ENCODE data around the gene ATP2B1.

Gene ATP2B1

GRCh38 chr12:89717759-89718523 lies 9.3 kb upstream of the ATP2B1 start:
- no peak overlapping the region for H3K27ac ChIP-seq (ENCODE audit: low read depth, low read length)
- H3K4me1 ChIP-seq (ENCODE audit: control insufficient read depth in 1 of 2, insufficient read depth in 2 of 2, low read length in 2 of 2), result no peaks in the 10 kb centered on the region
- H3K9ac ChIP-seq (ENCODE audit: low read depth in 1 of 2, low read length in 2 of 2), result no peak overlapping the region
- H3K9me3 ChIP-seq (ENCODE audit: control insufficient read depth in 1 of 2, low read length in 2 of 2), result peaks cover 0 to 10% of the 10 kb centered on the region in 2 donors
- H3K36me3 ChIP-seq (ENCODE audit: control insufficient read depth in 1 of 2, insufficient read depth in 2 of 2, low read length in 2 of 2), result no peaks in the 10 kb centered on the region
- no peaks in the 10 kb centered on the region for H3K27me3 ChIP-seq (ENCODE audit: control insufficient read depth in 1 of 2, insufficient read depth in 2 of 2, low read length in 2 of 2)
- no peak overlapping the region for H3K4me3 ChIP-seq (ENCODE audit: low read depth in 1 of 2, low read length in 2 of 2)

GRCh38 chr12:89712706-89713105 lies 4.1 kb upstream of the ATP2B1 start:
- peaks cover 0 to 10% of the 10 kb centered on the region in 2 donors for H3K9me3 ChIP-seq (ENCODE audit: control insufficient read depth in 1 of 2, low read length in 2 of 2)
- no peaks in the 10 kb centered on the region for H3K36me3 ChIP-seq (ENCODE audit: control insufficient read depth in 1 of 2, insufficient read depth in 2 of 2, low read length in 2 of 2)
- H3K27ac ChIP-seq (ENCODE audit: low read depth, low read length), result no peak overlapping the region
- H3K27me3 ChIP-seq (ENCODE audit: control insufficient read depth in 1 of 2, insufficient read depth in 2 of 2, low read length in 2 of 2), result no peaks in the 10 kb centered on the region
- H3K4me1 ChIP-seq (ENCODE audit: control insufficient read depth in 1 of 2, insufficient read depth in 2 of 2, low read length in 2 of 2), result no peaks in the 10 kb centered on the region
- no peak overlapping the region for H3K4me3 ChIP-seq (ENCODE audit: low read depth in 1 of 2, low read length in 2 of 2)
- no peak overlapping the region for H3K9ac ChIP-seq (ENCODE audit: low read depth in 1 of 2, low read length in 2 of 2)

GRCh38 chr12:89710873-89711750 lies 2.5 kb upstream of the ATP2B1 start:
- no peaks in the 10 kb centered on the region for H3K36me3 ChIP-seq (ENCODE audit: control insufficient read depth in 1 of 2, insufficient read depth in 2 of 2, low read length in 2 of 2)
- H3K4me3 ChIP-seq (ENCODE audit: low read depth in 1 of 2, low read length in 2 of 2), result peak overlapping the region; percentile 86 to 99
- H3K9ac ChIP-seq (ENCODE audit: low read depth in 1 of 2, low read length in 2 of 2), result peak overlapping the region; percentile 95 to 97
- H3K4me1 ChIP-seq (ENCODE audit: control insufficient read depth in 1 of 2, insufficient read depth in 2 of 2, low read length in 2 of 2), result peaks cover 3 to 12% of the 10 kb centered on the region in 2 donors
- H3K27ac ChIP-seq (ENCODE audit: low read depth, low read length), result no peak overlapping the region
- no peaks in the 10 kb centered on the region for H3K27me3 ChIP-seq (ENCODE audit: control insufficient read depth in 1 of 2, insufficient read depth in 2 of 2, low read length in 2 of 2)
- H3K9me3 ChIP-seq (ENCODE audit: control insufficient read depth in 1 of 2, low read length in 2 of 2), result peaks cover 0 to 10% of the 10 kb centered on the region in 2 donors

- Histone ChIP-seq H3K9ac (ENCODE audit: low read depth in 1 of 2, low read length in 2 of 2) (peak overlapping the region; percentile 95 to 97), H3K4me3 (ENCODE audit: low read depth in 1 of 2, low read length in 2 of 2) (peak overlapping the region; percentile 86 to 99), H3K9me3 (ENCODE audit: control insufficient read depth in 1 of 2, low read length in 2 of 2) (peaks cover 0 to 5% of the 10 kb centered on the region in 2 donors), H3K27me3 (ENCODE audit: control insufficient read depth in 1 of 2, insufficient read depth in 2 of 2, low read length in 2 of 2) (no peaks in the 10 kb centered on the region), H3K4me1 (ENCODE audit: control insufficient read depth in 1 of 2, insufficient read depth in 2 of 2, low read length in 2 of 2) (peaks cover 6 to 12% of the 10 kb centered on the region in 2 donors), H3K36me3 (ENCODE audit: control insufficient read depth in 1 of 2, insufficient read depth in 2 of 2, low read length in 2 of 2) (no peaks in the 10 kb centered on the region), H3K27ac (ENCODE audit: low read depth, low read length) (peak overlapping the region; percentile 99)
Measured at GRCh38 chr12:89709995-89710872, 1.6 kb upstream of the ATP2B1 start.

- Histone ChIP-seq H3K36me3 (ENCODE audit: control insufficient read depth in 1 of 2, insufficient read depth in 2 of 2, low read length in 2 of 2) (no peaks in the 10 kb centered on the region), H3K4me1 (ENCODE audit: control insufficient read depth in 1 of 2, insufficient read depth in 2 of 2, low read length in 2 of 2) (peaks cover 6 to 12% of the 10 kb centered on the region in 2 donors), H3K27me3 (ENCODE audit: control insufficient read depth in 1 of 2, insufficient read depth in 2 of 2, low read length in 2 of 2) (no peaks in the 10 kb centered on the region), H3K9ac (ENCODE audit: low read depth in 1 of 2, low read length in 2 of 2) (peak overlapping the region; percentile 95 to 97), H3K4me3 (ENCODE audit: low read depth in 1 of 2, low read length in 2 of 2) (peak overlapping the region; percentile 86 to 99), H3K9me3 (ENCODE audit: control insufficient read depth in 1 of 2, low read length in 2 of 2) (no peaks in the 10 kb centered on the region), H3K27ac (ENCODE audit: low read depth, low read length) (peak overlapping the region; percentile 99)
Measured at GRCh38 chr12:89709157-89709994, 738 bp upstream of the ATP2B1 start.

- Histone ChIP-seq H3K36me3 (ENCODE audit: control insufficient read depth in 1 of 2, insufficient read depth in 2 of 2, low read length in 2 of 2) (no peaks in the 10 kb centered on the region), H3K4me1 (ENCODE audit: control insufficient read depth in 1 of 2, insufficient read depth in 2 of 2, low read length in 2 of 2) (peaks cover 14 to 19% of the 10 kb centered on the region in 2 donors), H3K9me3 (ENCODE audit: control insufficient read depth in 1 of 2, low read length in 2 of 2) (no peaks in the 10 kb centered on the region), H3K27me3 (ENCODE audit: control insufficient read depth in 1 of 2, insufficient read depth in 2 of 2, low read length in 2 of 2) (no peaks in the 10 kb centered on the region), H3K27ac (ENCODE audit: low read depth, low read length) (peak overlapping the region; percentile 99), H3K4me3 (ENCODE audit: low read depth in 1 of 2, low read length in 2 of 2) (peak overlapping the region; percentile 86 to 99), H3K9ac (ENCODE audit: low read depth in 1 of 2, low read length in 2 of 2) (peak overlapping the region; percentile 87)
Measured at GRCh38 chr12:89707703-89708564, 704 bp downstream of the ATP2B1 start.

- H3K9ac ChIP-seq (ENCODE audit: low read depth in 1 of 2, low read length in 2 of 2), result peak overlapping the region; percentile 87
- H3K9me3 ChIP-seq (ENCODE audit: control insufficient read depth in 1 of 2, low read length in 2 of 2), result no peaks in the 10 kb centered on the region
- H3K27ac ChIP-seq (ENCODE audit: low read depth, low read length), result no peak overlapping the region
- no peaks in the 10 kb centered on the region for H3K27me3 ChIP-seq (ENCODE audit: control insufficient read depth in 1 of 2, insufficient read depth in 2 of 2, low read length in 2 of 2)
- H3K4me3 ChIP-seq (ENCODE audit: low read depth in 1 of 2, low read length in 2 of 2), result peak overlapping the region; percentile 86 to 99
- no peaks in the 10 kb centered on the region for H3K36me3 ChIP-seq (ENCODE audit: control insufficient read depth in 1 of 2, insufficient read depth in 2 of 2, low read length in 2 of 2)
- peaks cover 14 to 19% of the 10 kb centered on the region in 2 donors for H3K4me1 ChIP-seq (ENCODE audit: control insufficient read depth in 1 of 2, insufficient read depth in 2 of 2, low read length in 2 of 2)
Measured at GRCh38 chr12:89706986-89707702, 1.5 kb downstream of the ATP2B1 start.

GRCh38 chr12:89706551-89706950 lies 2.1 kb downstream of the ATP2B1 start:
- no peaks in the 10 kb centered on the region for H3K36me3 ChIP-seq (ENCODE audit: control insufficient read depth in 1 of 2, insufficient read depth in 2 of 2, low read length in 2 of 2)
- H3K27me3 ChIP-seq (ENCODE audit: control insufficient read depth in 1 of 2, insufficient read depth in 2 of 2, low read length in 2 of 2), result no peaks in the 10 kb centered on the region
- H3K27ac ChIP-seq (ENCODE audit: low read depth, low read length), result no peak overlapping the region
- H3K4me3 ChIP-seq (ENCODE audit: low read depth in 1 of 2, low read length in 2 of 2), result peak overlapping the region; percentile 86 to 99
- H3K4me1 ChIP-seq (ENCODE audit: control insufficient read depth in 1 of 2, insufficient read depth in 2 of 2, low read length in 2 of 2), result peaks cover 19 to 23% of the 10 kb centered on the region in 2 donors
- no peak overlapping the region for H3K9ac ChIP-seq (ENCODE audit: low read depth in 1 of 2, low read length in 2 of 2)
- no peaks in the 10 kb centered on the region for H3K9me3 ChIP-seq (ENCODE audit: control insufficient read depth in 1 of 2, low read length in 2 of 2)

All from duodenal mucosa (tissue), 2 donors.